HepG2 (cell line): ENCODE data around the gene PCDHGB2. TPM values are rescaled to one million over a fixed set of nuclear protein-coding genes. Genes with fewer than 3 reads are reported as not detected.
A peak's percentile ranks its signal among the peaks of the same experiment; 100 is the strongest.

Source experiments
- HMG20A ChIP-seq: IDR thresholded peaks from 2 replicates; pipeline ENCODE4 v1.6.1; 2016; ENCODE audit warnings: borderline replicate concordance
- HMG20B ChIP-seq: conservative IDR thresholded peaks from 2 replicates; pipeline ENCODE4 v1.6.1; 2016; ENCODE audit warnings: missing genetic modification reagents, missing compliant biosample characterization
- KLF16 ChIP-seq, 2 experiments: sonication (generic) in 1 of 2; formaldehyde crosslinking in 1 of 2; IDR thresholded peaks; 2 replicates each; pipeline versions ENCODE4 v1.6.1 to v1.8.0; 2016 to 2023; ENCODE audit warnings: missing genetic modification reagents in 2 of 2, missing compliant biosample characterization in 1 of 2
- MIER3 ChIP-seq: IDR thresholded peaks from 2 replicates; pipeline ENCODE4 v1.6.1; 2016; ENCODE audit warnings: missing compliant biosample characterization, borderline replicate concordance
- NFE2 ChIP-seq: sonication (generic); formaldehyde crosslinking; IDR thresholded peaks from 2 replicates; pipeline ENCODE4 v1.4.0; 2020; ENCODE audit warnings: missing genetic modification reagents
- NR2C2 ChIP-seq: sonication (generic); formaldehyde crosslinking; IDR thresholded peaks from 2 replicates; pipeline ENCODE4 v1.4.0; 2020; ENCODE audit warnings: missing genetic modification reagents, mild to moderate bottlenecking, moderate library complexity, borderline replicate concordance
- SUZ12 ChIP-seq: fragments of 150-350 bp; IDR thresholded peaks from 2 replicates; pipeline ENCODE4 v1.6.1; 2014; ENCODE audit warnings: low read depth, low read length
- TEAD2 ChIP-seq: sonication (generic); formaldehyde crosslinking; IDR thresholded peaks from 2 replicates; pipeline ENCODE4 v1.9.0; 2021; ENCODE audit warnings: missing genetic modification reagents
- ZNF556 ChIP-seq: sonication (generic); formaldehyde crosslinking; IDR thresholded peaks from 2 replicates; pipeline ENCODE4 v1.4.0; 2020; ENCODE audit warnings: mild to moderate bottlenecking, missing genetic modification reagents, borderline replicate concordance
- ZNF598 ChIP-seq: sonication (generic); formaldehyde crosslinking; IDR thresholded peaks from 2 replicates; pipeline ENCODE4 v1.5.1; 2020; ENCODE audit warnings: mild to moderate bottlenecking, missing genetic modification reagents, borderline replicate concordance
- polyA plus RNA-seq, 8 experiments: library from polyadenylated mRNA; depleted of rRNA in 3 of 8; stranded (reverse) in 7 of 8; unstranded in 1 of 8; fragments of >200 nt; fragmentation: Illumina TruSeq in 4 of 8; extraction: Trizol in 4 of 8; gene quantifications; 2 replicates each; pipeline versions ENCODE4 v1.2.1 to v1.2.3, GENCODE V29; 2011 to 2016; ENCODE audit warnings: low read depth in 4 of 8, missing spikeins in 1 of 8, mixed read lengths in 1 of 8; ENCODE audit not compliant: insufficient read depth in 1 of 8
- total RNA-seq, 5 experiments: library from RNA; depleted of rRNA; stranded (reverse); fragments of >200 nt; fragmentation: Illumina TruSeq; extraction: Trizol; gene quantifications; 2 replicates each; pipeline ENCODE4 v1.2.3, GENCODE V29; 2016; ENCODE audit warnings: low read depth in 1 of 5
- TF ChIP-seq, protein P1 (sequence below): sonication (generic); formaldehyde crosslinking; IDR thresholded peaks from 2 replicates; pipeline ENCODE4 v1.4.0; 2020; ENCODE audit warnings: missing genetic modification reagents
- TF ChIP-seq, protein P2 (sequence below): sonication (generic); formaldehyde crosslinking; conservative IDR thresholded peaks from 2 replicates; pipeline ENCODE4 v1.5.0; 2020; ENCODE audit warnings: missing genetic modification reagents
- TF ChIP-seq, protein P3 (sequence below): sonication (generic); formaldehyde crosslinking; IDR thresholded peaks from 2 replicates; pipeline ENCODE4 v1.8.1; 2023; ENCODE audit warnings: mild to moderate bottlenecking, missing genetic modification reagents
- TF ChIP-seq, protein P4 (sequence below): sonication (generic); formaldehyde crosslinking; IDR thresholded peaks from 2 replicates; pipeline ENCODE4 v1.5.1; 2020; ENCODE audit warnings: mild to moderate bottlenecking, moderate library complexity, missing genetic modification reagents
- TF ChIP-seq, protein P5 (sequence below): IDR thresholded peaks from 2 replicates; pipeline ENCODE4 v1.6.1; 2016; ENCODE audit warnings: low read depth, control low read depth
- TF ChIP-seq, protein P6 (sequence below): sonication (generic); formaldehyde crosslinking; IDR thresholded peaks from 2 replicates; pipeline ENCODE4 v1.4.0; 2020; ENCODE audit warnings: missing genetic modification reagents

The PCDHGB2 gene
- total and polyA plus RNA-seq, 2 of the 13 experiments (the other 11 are each of a cell fraction or from before 2014, with no cell fraction given), result 0.64 to 0.82 TPM

DNA sequence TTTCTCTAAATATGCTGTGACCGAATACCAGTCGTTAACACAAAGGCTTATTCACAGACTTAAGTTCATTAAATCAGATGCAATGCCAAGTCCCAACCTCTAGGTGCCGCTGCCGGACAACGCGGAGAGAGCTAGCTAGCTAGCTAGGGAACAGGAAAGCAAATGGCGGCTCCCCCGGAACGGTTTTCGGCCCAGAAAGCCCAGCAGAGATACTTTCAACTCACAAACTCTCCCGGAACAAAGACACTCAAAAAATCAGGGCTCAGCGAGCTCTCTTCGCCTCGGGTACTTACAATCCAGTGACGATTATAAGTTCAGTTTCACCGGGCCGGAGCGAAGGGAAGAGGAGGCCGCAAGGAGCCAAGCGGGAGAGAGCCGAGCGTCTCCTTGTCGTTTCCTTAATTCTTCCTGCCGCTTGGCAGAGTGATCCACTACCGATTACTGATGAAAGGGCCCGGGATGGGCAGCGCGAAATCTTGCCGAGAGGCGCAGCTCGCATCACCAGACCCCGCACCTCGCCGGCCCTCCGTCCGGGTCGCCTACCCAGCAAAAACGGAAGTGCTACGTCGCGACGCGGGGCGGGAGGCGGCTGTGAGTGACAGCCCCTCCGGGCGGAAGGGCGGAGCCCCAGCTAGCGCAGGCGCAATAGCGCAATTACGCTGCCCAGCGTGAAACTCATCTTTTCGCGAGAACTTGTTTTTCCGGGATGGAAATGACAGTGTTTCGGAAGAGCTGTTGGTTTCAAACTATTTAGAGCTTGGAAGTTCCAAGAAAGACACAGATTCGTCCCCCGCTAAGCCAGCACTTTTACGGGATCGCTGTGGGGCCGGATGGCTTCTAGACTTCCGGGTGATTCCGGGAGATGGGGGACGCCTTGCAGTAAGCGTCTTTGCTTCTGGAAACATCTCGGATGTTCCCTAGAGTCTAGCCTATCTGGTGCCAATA lies 39.3 kb upstream of the PCDHGB2 start, which contains the start of gene TAF7 (continued):
- TF ChIP-seq, protein P1, sequence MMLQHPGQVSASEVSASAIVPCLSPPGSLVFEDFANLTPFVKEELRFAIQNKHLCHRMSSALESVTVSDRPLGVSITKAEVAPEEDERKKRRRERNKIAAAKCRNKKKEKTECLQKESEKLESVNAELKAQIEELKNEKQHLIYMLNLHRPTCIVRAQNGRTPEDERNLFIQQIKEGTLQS, result no peak
- no peak for TF ChIP-seq HMG20A (CRISPR knock-in tag)
- TF ChIP-seq, protein P2, sequence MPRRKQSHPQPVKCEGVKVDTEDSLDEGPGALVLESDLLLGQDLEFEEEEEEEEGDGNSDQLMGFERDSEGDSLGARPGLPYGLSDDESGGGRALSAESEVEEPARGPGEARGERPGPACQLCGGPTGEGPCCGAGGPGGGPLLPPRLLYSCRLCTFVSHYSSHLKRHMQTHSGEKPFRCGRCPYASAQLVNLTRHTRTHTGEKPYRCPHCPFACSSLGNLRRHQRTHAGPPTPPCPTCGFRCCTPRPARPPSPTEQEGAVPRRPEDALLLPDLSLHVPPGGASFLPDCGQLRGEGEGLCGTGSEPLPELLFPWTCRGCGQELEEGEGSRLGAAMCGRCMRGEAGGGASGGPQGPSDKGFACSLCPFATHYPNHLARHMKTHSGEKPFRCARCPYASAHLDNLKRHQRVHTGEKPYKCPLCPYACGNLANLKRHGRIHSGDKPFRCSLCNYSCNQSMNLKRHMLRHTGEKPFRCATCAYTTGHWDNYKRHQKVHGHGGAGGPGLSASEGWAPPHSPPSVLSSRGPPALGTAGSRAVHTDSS (CRISPR knock-in tag), result no peak
- peak; percentile 76; the same call in 1 of the 2 replicates for TF ChIP-seq NR2C2 (CRISPR knock-in tag)
- TF ChIP-seq, protein P3, sequence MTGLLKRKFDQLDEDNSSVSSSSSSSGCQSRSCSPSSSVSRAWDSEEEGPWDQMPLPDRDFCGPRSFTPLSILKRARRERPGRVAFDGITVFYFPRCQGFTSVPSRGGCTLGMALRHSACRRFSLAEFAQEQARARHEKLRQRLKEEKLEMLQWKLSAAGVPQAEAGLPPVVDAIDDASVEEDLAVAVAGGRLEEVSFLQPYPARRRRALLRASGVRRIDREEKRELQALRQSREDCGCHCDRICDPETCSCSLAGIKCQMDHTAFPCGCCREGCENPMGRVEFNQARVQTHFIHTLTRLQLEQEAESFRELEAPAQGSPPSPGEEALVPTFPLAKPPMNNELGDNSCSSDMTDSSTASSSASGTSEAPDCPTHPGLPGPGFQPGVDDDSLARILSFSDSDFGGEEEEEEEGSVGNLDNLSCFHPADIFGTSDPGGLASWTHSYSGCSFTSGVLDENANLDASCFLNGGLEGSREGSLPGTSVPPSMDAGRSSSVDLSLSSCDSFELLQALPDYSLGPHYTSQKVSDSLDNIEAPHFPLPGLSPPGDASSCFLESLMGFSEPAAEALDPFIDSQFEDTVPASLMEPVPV (CRISPR knock-in tag), result peak; percentile 59; the same call in 1 of the 2 replicates
- TF ChIP-seq, protein P4, sequence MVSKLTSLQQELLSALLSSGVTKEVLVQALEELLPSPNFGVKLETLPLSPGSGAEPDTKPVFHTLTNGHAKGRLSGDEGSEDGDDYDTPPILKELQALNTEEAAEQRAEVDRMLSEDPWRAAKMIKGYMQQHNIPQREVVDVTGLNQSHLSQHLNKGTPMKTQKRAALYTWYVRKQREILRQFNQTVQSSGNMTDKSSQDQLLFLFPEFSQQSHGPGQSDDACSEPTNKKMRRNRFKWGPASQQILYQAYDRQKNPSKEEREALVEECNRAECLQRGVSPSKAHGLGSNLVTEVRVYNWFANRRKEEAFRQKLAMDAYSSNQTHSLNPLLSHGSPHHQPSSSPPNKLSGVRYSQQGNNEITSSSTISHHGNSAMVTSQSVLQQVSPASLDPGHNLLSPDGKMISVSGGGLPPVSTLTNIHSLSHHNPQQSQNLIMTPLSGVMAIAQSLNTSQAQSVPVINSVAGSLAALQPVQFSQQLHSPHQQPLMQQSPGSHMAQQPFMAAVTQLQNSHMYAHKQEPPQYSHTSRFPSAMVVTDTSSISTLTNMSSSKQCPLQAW (CRISPR knock-in tag), result peak; percentile 73
- TF ChIP-seq HMG20B (CRISPR knock-in tag), result 0 out of 2 replicates have a peak, but pooled peaks have one; percentile 8
- no peak for TF ChIP-seq SUZ12
- peak; percentile 87; the same call in 1 of the 2 replicates for TF ChIP-seq ZNF598 (CRISPR knock-in tag)
- TF ChIP-seq MIER3 (CRISPR knock-in tag), result peak; percentile 36; the same call in 1 of the 2 replicates
- no peak for TF ChIP-seq TEAD2
- TF ChIP-seq NFE2 (CRISPR knock-in tag), result no peak
- TF ChIP-seq, protein P5, sequence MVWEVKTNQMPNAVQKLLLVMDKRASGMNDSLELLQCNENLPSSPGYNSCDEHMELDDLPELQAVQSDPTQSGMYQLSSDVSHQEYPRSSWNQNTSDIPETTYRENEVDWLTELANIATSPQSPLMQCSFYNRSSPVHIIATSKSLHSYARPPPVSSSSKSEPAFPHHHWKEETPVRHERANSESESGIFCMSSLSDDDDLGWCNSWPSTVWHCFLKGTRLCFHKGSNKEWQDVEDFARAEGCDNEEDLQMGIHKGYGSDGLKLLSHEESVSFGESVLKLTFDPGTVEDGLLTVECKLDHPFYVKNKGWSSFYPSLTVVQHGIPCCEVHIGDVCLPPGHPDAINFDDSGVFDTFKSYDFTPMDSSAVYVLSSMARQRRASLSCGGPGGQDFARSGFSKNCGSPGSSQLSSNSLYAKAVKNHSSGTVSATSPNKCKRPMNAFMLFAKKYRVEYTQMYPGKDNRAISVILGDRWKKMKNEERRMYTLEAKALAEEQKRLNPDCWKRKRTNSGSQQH (CRISPR knock-in tag), result no peak
- TF ChIP-seq KLF16 (CRISPR knock-in tag; IDR thresholded peaks at IDR 0.05), result 0 out of 4 replicates have a peak, but pooled peaks of 1 of the 2 experiments have one; percentile 40
- TF ChIP-seq, protein P6, sequence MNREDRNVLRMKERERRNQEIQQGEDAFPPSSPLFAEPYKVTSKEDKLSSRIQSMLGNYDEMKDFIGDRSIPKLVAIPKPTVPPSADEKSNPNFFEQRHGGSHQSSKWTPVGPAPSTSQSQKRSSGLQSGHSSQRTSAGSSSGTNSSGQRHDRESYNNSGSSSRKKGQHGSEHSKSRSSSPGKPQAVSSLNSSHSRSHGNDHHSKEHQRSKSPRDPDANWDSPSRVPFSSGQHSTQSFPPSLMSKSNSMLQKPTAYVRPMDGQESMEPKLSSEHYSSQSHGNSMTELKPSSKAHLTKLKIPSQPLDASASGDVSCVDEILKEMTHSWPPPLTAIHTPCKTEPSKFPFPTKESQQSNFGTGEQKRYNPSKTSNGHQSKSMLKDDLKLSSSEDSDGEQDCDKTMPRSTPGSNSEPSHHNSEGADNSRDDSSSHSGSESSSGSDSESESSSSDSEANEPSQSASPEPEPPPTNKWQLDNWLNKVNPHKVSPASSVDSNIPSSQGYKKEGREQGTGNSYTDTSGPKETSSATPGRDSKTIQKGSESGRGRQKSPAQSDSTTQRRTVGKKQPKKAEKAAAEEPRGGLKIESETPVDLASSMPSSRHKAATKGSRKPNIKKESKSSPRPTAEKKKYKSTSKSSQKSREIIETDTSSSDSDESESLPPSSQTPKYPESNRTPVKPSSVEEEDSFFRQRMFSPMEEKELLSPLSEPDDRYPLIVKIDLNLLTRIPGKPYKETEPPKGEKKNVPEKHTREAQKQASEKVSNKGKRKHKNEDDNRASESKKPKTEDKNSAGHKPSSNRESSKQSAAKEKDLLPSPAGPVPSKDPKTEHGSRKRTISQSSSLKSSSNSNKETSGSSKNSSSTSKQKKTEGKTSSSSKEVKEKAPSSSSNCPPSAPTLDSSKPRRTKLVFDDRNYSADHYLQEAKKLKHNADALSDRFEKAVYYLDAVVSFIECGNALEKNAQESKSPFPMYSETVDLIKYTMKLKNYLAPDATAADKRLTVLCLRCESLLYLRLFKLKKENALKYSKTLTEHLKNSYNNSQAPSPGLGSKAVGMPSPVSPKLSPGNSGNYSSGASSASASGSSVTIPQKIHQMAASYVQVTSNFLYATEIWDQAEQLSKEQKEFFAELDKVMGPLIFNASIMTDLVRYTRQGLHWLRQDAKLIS, result no peak
- peak; percentile 74; the same call in 1 of the 2 replicates for TF ChIP-seq ZNF556
